ENCODE data around the gene TMEM63A.

TMEM63A gene

GRCh38 chr1:225827076-225827475 is 55.1 kb downstream of the TMEM63A start:
- DNase-seq (ENCODE audit: insufficient read length, low spot score) (no peak), FAIRE-seq (no peak)
- TF ChIP-seq POLR2A (IDR thresholded peaks at IDR 0.05; ENCODE audit: low read depth, low read length): no peak
- TF ChIP-seq POU2F2 (IDR thresholded peaks at IDR 0.05; ENCODE audit: low read depth, low read length): no peak
- TF ChIP-seq TAF1 (IDR thresholded peaks at IDR 0.05; ENCODE audit: low read depth, low read length): no peak
- TF ChIP-seq POLR2AphosphoS5 (IDR thresholded peaks at IDR 0.05; ENCODE audit: low read depth, low read length): no peak
- TF ChIP-seq SPI1 (IDR thresholded peaks at IDR 0.05; ENCODE audit: low read depth, low read length): no peak
- no peak for TF ChIP-seq PAX5 (IDR thresholded peaks at IDR 0.05; ENCODE audit: insufficient read depth, low read length, severe bottlenecking)

GRCh38 chr1:225825607-225826007 is 56.6 kb downstream of the TMEM63A start:
- no peak for FAIRE-seq
- no peak for DNase-seq (ENCODE audit: insufficient read length, low spot score)
- TF ChIP-seq TAF1 (IDR thresholded peaks at IDR 0.05; ENCODE audit: low read depth, low read length) (no peak), POLR2AphosphoS5 (IDR thresholded peaks at IDR 0.05; ENCODE audit: low read depth, low read length) (no peak), SPI1 (IDR thresholded peaks at IDR 0.05; ENCODE audit: low read depth, low read length) (no peak), PAX5 (IDR thresholded peaks at IDR 0.05; ENCODE audit: insufficient read depth, low read length, severe bottlenecking) (no peak), POU2F2 (IDR thresholded peaks at IDR 0.05; ENCODE audit: low read depth, low read length) (no peak), POLR2A (IDR thresholded peaks at IDR 0.05; ENCODE audit: low read depth, low read length) (no peak)

GRCh38 chr1:225825078-225825477 is 57.1 kb downstream of the TMEM63A start:
- DNase-seq (ENCODE audit: insufficient read length, low spot score) (no peak), FAIRE-seq (no peak)
- TF ChIP-seq POLR2A (IDR thresholded peaks at IDR 0.05; ENCODE audit: low read depth, low read length) (no peak), TAF1 (IDR thresholded peaks at IDR 0.05; ENCODE audit: low read depth, low read length) (no peak), PAX5 (IDR thresholded peaks at IDR 0.05; ENCODE audit: insufficient read depth, low read length, severe bottlenecking) (no peak), POU2F2 (IDR thresholded peaks at IDR 0.05; ENCODE audit: low read depth, low read length) (no peak), SPI1 (IDR thresholded peaks at IDR 0.05; ENCODE audit: low read depth, low read length) (no peak)

GRCh38 chr1:225824533-225824941 is 57.6 kb downstream of the TMEM63A start:
- FAIRE-seq: no peak
- TF ChIP-seq POLR2AphosphoS5 (IDR thresholded peaks at IDR 0.05; ENCODE audit: low read depth, low read length): no peak
- no peak for TF ChIP-seq PAX5 (IDR thresholded peaks at IDR 0.05; ENCODE audit: insufficient read depth, low read length, severe bottlenecking)
- no peak for TF ChIP-seq POLR2A (IDR thresholded peaks at IDR 0.05; ENCODE audit: low read depth, low read length)
- no peak for TF ChIP-seq TAF1 (IDR thresholded peaks at IDR 0.05; ENCODE audit: low read depth, low read length)
- TF ChIP-seq SPI1 (IDR thresholded peaks at IDR 0.05; ENCODE audit: low read depth, low read length): no peak
- no peak for TF ChIP-seq POU2F2 (IDR thresholded peaks at IDR 0.05; ENCODE audit: low read depth, low read length)
- DNase-seq (ENCODE audit: insufficient read length, low spot score): no peak

- TF ChIP-seq POLR2A (IDR thresholded peaks at IDR 0.05; ENCODE audit: low read depth, low read length) (no peak), SPI1 (IDR thresholded peaks at IDR 0.05; ENCODE audit: low read depth, low read length) (no peak), TAF1 (IDR thresholded peaks at IDR 0.05; ENCODE audit: low read depth, low read length) (no peak), POLR2AphosphoS5 (IDR thresholded peaks at IDR 0.05; ENCODE audit: low read depth, low read length) (no peak), POU2F2 (IDR thresholded peaks at IDR 0.05; ENCODE audit: low read depth, low read length) (no peak), PAX5 (IDR thresholded peaks at IDR 0.05; ENCODE audit: insufficient read depth, low read length, severe bottlenecking) (no peak)
- no peak for FAIRE-seq
Measured at GRCh38 chr1:225823811-225824261, 58.3 kb downstream of the TMEM63A start.

GRCh38 chr1:225822655-225823403 is 59.4 kb downstream of the TMEM63A start:
- no peak for TF ChIP-seq TAF1 (IDR thresholded peaks at IDR 0.05; ENCODE audit: low read depth, low read length)
- no peak for TF ChIP-seq POU2F2 (IDR thresholded peaks at IDR 0.05; ENCODE audit: low read depth, low read length)
- no peak for TF ChIP-seq PAX5 (IDR thresholded peaks at IDR 0.05; ENCODE audit: insufficient read depth, low read length, severe bottlenecking)
- no peak for TF ChIP-seq POLR2AphosphoS5 (IDR thresholded peaks at IDR 0.05; ENCODE audit: low read depth, low read length)
- TF ChIP-seq POLR2A (IDR thresholded peaks at IDR 0.05; ENCODE audit: low read depth, low read length): no peak
- no peak for TF ChIP-seq SPI1 (IDR thresholded peaks at IDR 0.05; ENCODE audit: low read depth, low read length)
- DNase-seq (ENCODE audit: insufficient read length, low spot score) (no peak), FAIRE-seq (no peak)

More at GRCh38 chr1:225823811-225824261, 58.3 kb downstream of the TMEM63A start:
- no peak for DNase-seq (ENCODE audit: insufficient read length, low spot score)

- FAIRE-seq (no peak), DNase-seq (ENCODE audit: insufficient read length, low spot score) (no peak)
- TF ChIP-seq PAX5 (IDR thresholded peaks at IDR 0.05; ENCODE audit: insufficient read depth, low read length, severe bottlenecking) (no peak), SPI1 (IDR thresholded peaks at IDR 0.05; ENCODE audit: low read depth, low read length) (no peak), POLR2AphosphoS5 (IDR thresholded peaks at IDR 0.05; ENCODE audit: low read depth, low read length) (no peak)
Measured at GRCh38 chr1:225820522-225821120, 61.6 kb downstream of the TMEM63A start.

GRCh38 chr1:225819346-225820192 is 62.6 kb downstream of the TMEM63A start:
- DNase-seq (ENCODE audit: insufficient read length, low spot score) (no peak), FAIRE-seq (no peak)
- TF ChIP-seq TAF1 (IDR thresholded peaks at IDR 0.05; ENCODE audit: low read depth, low read length) (no peak), POU2F2 (IDR thresholded peaks at IDR 0.05; ENCODE audit: low read depth, low read length) (no peak), PAX5 (IDR thresholded peaks at IDR 0.05; ENCODE audit: insufficient read depth, low read length, severe bottlenecking) (no peak), SPI1 (IDR thresholded peaks at IDR 0.05; ENCODE audit: low read depth, low read length) (no peak), POLR2AphosphoS5 (IDR thresholded peaks at IDR 0.05; ENCODE audit: low read depth, low read length) (no peak), POLR2A (IDR thresholded peaks at IDR 0.05; ENCODE audit: low read depth, low read length) (no peak)

GRCh38 chr1:225818229-225818628 is 64.0 kb downstream of the TMEM63A start:
- FAIRE-seq: no peak
- DNase-seq (ENCODE audit: insufficient read length, low spot score): no peak
- TF ChIP-seq TAF1 (IDR thresholded peaks at IDR 0.05; ENCODE audit: low read depth, low read length) (no peak), PAX5 (IDR thresholded peaks at IDR 0.05; ENCODE audit: insufficient read depth, low read length, severe bottlenecking) (no peak), POLR2A (IDR thresholded peaks at IDR 0.05; ENCODE audit: low read depth, low read length) (no peak), POLR2AphosphoS5 (IDR thresholded peaks at IDR 0.05; ENCODE audit: low read depth, low read length) (no peak)

Data from GM12891 (cell line).